ENCODE measurements around the gene KYNU.
"Not testable (repeated sequence)": the region's sequence is repeated elsewhere in the genome, so short reads cannot be mapped to it uniquely, and the experiment has no call there.

Gene KYNU

DNA sequence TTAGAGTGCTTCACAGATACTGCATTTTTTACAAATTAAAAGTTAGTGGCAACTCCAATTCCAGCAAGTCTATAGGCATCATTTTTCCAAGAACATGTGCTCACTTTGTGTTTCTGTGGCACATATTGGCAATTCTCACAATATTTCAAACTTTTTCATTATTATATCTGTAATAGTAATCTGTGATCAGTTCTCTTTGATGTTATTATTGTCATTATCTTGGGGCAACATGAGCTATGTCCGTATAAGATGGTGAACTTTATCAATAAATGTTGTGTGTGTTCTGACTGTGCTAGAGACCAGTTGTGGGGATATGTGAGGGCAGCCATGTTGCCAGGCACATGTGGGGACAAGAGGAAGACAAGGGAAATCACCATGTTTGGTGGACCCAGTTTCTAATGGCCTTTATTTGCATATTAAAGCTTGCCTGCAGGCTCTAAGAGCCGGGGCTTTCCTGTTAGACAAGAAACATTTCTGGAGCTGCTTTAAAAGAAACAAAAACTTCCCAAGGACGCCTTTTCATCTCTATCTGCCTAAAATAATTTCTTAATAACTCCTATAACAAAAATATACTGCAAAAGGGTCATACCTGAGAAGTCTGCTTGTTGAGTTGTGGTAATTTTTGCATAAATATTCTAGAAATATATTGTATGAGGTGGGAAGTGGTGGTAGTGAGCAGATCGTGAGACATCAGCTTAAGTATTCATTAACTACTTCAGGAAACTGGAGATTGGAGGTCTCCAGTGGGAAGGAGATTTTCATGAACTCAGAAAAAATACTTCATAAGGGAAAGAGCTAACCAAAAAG lies 37.2 kb downstream of the KYNU start:
- in situ Hi-C loops (cut with HindIII; ENCODE audit: low sequenced_read_pairs): no loop called here

DNA sequence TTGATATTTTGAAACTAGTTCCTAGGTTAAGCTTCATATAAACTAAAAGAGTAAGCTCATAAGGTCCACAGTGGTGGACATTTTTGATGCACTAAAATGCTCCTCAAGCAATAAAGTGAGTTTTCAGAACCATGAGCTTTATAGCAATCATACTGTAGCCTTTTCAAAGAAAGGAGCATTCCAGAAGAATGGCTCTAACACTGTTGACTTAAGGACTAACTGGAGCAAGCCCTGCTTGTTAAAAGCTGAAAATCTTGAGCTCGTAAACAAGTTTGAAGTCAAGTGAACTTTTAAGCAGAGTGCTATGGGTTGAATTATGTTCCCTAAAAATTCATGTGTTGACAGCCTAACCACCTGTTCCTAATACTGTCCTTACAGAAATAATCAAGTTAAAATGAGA lies 38.0 kb downstream of the KYNU start:
- in situ Hi-C loops (cut with HindIII; ENCODE audit: low sequenced_read_pairs): no loop called here

- in situ Hi-C loops (cut with HindIII; ENCODE audit: low sequenced_read_pairs): no loop called here
Observed at GRCh38 chr2:142918624-142919023, 41.2 kb downstream of the KYNU start.

GRCh38 chr2:142920571-142920970 lies 43.1 kb downstream of the KYNU start:
- in situ Hi-C loops (cut with HindIII; ENCODE audit: low sequenced_read_pairs): no loop called here

DNA sequence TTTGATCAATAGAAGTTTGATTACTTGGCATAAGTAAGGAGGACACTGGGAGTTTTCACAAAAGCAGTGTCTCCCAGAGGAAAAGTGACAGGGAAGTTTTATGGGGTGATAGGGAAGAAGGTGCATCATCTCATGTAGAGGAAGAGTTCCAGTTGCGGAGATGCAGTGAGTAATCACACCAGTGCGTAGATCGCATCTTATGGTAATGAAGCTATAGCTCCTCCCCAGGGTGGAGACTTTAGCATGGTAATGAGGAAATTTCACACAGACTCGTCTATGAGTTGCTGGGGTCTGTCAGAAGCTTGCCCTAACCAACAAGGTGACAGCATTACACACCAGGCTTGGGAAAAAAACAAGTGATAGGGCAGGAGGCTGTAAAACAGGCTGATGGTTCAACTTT lies 49.0 kb downstream of the KYNU start:
- in situ Hi-C loops (cut with HindIII; ENCODE audit: low sequenced_read_pairs): no loop called here

- in situ Hi-C loops (cut with HindIII; ENCODE audit: low sequenced_read_pairs): no loop called here
Observed at GRCh38 chr2:142930835-142931398, 53.5 kb downstream of the KYNU start.

DNA sequence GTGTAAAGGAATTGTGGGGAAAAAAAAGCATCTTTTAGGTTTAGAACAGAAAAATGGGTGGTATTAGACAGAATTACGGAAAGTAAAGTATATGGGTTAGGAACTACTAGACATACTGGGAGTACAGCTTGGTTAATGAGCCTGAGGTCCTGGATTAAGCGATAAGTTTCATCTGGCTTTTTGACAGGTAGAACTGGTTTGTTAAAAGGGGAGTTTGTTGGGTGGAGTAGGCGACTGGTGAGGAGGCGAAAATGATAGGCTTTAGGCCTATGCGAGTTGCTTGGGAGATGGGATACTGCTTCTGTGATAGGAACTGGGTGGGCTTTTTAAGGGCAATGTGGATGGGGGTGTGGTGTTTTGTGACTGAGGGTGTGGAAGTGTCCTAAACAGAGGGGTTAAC lies 56.5 kb downstream of the KYNU start:
- in situ Hi-C loops (cut with HindIII; ENCODE audit: low sequenced_read_pairs): no loop called here

GRCh38 chr2:142935563-142936089 lies 58.2 kb downstream of the KYNU start:
- in situ Hi-C loops (cut with HindIII; ENCODE audit: low sequenced_read_pairs): no loop called here

GRCh38 chr2:142936629-142937028 lies 59.2 kb downstream of the KYNU start:
- in situ Hi-C loops (cut with HindIII; ENCODE audit: low sequenced_read_pairs): no loop called here

DNA sequence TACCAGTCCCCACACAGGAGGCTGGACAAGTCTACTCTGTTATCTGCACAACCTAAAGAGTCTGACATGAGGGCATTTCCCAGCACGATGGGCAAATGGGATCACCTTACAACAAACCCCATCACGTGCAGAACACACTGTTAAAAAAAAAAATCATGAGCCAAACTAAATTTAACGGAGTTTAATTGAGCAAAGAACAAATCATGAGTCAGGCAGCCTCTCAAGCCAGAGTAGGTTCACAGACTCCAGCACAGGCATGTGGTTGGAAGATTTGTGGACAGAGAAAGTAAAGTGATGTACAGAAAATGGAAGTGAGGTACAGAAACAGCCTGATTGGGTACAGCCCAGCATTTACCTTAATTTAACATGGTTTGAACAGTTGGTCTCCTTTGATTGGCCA lies 59.9 kb downstream of the KYNU start:
- in situ Hi-C loops (cut with HindIII; ENCODE audit: low sequenced_read_pairs): no loop called here

DNA sequence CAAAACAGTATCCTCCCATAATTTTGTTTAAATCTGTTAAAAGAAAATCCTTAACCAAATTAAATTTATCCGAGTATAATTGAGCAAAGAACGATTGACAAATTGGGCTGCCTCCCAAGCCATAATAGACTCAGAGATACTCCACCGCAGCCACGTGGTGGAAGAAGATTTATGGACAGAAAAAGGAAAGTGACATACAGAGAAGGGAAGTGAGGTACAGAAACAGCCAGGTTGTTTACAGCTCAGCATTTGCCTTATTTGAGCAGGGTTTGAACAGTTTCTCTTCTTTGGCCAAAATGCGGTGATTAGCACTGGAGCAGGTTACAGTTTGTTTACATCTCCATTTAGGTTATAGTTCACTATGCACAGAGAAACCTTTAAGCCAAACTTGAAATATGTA lies 60.8 kb downstream of the KYNU start:
- in situ Hi-C loops (cut with HindIII; ENCODE audit: low sequenced_read_pairs): no loop called here

GRCh38 chr2:142940606-142941223 lies 63.3 kb downstream of the KYNU start:
- in situ Hi-C loops (cut with HindIII; ENCODE audit: low sequenced_read_pairs): no loop called here

GRCh38 chr2:142942690-142943089 lies 65.2 kb downstream of the KYNU start:
- in situ Hi-C loops (cut with HindIII; ENCODE audit: low sequenced_read_pairs): no loop called here

DNA sequence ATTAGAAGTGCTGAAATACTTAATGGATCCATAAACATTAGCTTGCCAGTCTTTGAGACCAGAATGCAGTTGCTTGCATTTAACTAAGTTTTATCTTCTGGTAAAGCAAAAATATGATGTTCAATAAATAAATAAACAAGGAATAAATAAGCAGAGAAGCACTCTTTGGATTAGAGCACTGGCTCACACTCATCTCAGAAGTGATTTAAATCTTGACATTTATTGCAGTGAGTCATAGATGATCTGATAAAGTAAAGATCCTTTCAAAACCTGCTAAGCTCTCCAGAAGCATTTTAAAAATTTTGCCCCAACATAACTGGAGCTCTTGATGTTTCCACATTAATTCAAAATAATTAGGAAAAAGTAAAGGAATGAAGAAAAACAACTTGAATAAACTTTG lies 66.8 kb downstream of the KYNU start:
- in situ Hi-C loops (cut with HindIII; ENCODE audit: low sequenced_read_pairs): no loop called here

GRCh38 chr2:142944721-142945120 lies 67.3 kb downstream of the KYNU start:
- in situ Hi-C loops (cut with HindIII; ENCODE audit: low sequenced_read_pairs): no loop called here

DNA sequence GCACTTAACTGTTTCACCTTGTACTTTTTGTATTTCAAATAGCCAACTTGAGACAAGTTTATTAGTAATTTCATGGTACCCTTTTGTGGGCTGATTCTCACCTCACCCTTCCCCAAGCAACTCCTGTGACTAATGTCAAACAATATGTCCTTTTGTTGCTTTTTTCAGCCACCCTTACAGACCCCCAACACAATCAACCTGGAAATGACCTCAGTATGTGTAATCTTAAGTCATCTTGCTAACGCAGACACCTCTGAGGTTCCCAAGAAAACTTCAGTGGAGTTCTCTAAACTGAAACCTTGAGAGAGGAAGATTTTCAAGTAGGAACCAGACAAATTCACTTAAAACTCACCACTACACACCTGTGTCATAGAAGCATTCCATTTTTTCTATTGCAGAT lies 69.5 kb downstream of the KYNU start:
- in situ Hi-C loops (cut with HindIII; ENCODE audit: low sequenced_read_pairs): no loop called here

GRCh38 chr2:142948723-142949122 lies 71.3 kb downstream of the KYNU start:
- in situ Hi-C loops (cut with HindIII; ENCODE audit: low sequenced_read_pairs): not testable (repeated sequence)

DNA sequence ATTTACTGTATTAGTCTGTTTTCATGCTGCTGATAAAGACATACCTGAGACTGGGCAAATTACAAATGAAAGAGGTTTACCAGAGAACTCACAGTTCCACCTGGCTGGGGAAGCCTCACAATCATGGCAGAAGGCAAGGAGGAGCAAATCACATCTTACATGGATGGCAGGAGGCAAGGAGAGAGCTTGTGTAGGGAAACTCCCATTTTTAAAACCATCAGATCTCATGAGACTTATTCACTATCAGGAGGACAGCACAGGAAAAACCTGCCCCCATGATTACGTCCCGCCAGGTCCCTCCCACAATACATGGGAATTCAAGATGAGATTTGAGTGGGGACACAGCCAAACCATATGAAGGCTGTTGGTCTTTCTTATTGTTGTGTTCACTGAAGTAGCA lies 72.9 kb downstream of the KYNU start:
- in situ Hi-C loops (cut with HindIII; ENCODE audit: low sequenced_read_pairs): not testable (repeated sequence)

DNA sequence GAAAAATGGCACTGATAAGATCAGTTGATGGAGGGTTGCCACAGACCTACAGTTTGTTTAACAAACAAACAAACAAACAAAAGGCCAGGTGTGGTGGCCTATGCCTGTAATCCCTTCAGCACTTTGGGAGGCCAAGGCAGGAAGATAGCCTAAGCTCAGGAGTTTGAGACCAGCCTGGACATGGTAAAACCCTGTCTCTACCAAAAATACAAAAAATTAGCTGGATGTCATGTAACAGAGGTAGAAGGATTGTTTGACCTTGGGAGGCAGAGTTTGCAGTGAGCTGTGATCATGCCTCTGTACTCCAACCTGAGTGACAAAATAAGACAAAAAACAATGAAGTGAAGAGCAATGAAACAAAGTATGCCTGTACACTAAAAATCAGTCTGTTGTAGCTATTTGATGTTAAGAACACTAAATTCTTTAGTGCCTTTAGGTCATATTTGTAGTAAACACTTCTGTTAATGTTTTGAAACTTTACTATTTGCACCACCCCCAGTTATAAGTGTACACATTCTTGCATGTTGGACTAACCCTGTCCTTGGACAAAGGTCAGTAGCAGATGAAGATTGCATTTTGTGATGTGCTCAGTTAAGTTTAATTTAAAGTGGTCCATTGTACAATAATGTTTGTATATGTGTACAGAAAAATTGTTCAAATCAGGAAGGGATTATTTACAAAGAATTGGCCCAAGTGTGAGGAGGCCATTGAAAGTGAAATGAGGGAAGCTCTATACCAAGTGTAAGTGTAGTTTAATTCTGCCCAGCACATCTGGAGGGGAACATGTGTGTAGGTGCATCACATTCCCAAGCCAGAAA lies 73.9 kb downstream of the KYNU start:
- in situ Hi-C loops (cut with HindIII; ENCODE audit: low sequenced_read_pairs): no loop called here

DNA sequence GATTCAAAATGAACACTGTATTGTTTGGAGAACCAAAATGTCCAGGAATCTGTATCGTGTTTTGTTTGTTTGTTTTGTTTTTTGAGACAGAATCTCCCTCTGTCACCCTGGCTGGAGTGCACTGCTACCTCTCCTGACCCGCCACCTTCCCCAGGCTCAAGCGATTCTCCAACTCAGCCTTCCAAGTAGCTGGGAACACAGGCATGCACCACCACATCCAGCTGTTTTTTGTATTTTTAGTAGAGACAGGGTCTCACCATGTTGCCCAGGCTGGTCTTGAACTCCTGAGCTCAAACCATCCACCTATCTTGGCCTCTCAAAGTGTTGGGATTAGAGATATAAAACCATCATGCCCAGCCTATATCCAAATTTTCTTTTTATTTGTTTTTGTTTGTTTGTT lies 74.6 kb downstream of the KYNU start:
- in situ Hi-C loops (cut with HindIII; ENCODE audit: low sequenced_read_pairs): no loop called here

DNA sequence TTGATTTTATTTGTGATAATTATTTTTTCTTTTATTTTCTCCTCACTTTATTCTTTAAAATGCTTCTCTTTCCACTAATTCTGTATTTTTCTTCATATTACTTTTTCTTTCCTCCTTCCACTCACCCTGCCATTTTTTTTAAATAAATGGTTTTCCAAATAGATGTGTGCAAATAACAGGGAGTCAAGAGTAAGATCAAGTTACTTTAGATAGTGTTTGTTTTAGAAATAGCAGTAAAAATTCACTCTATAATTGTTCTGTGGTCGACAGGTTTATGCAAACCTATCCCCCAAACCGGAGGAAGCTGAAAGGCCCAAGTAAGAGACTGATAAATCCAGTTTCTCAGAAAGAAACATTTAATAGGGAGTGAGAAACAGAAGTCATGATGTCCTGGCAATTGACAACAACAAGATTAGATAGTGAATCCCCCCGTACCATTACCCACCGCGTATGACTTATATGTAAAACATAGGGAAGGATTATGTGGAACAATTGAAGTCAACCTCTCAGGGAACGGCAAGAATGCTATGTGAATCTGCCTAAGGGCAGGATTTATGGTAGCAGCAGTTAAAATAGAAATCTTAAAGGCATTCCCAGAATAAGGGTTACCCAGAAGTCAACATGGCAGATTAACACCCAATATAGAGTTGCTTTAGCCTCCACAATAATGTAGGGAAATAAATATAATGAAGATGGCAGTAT lies 75.5 kb downstream of the KYNU start:
- in situ Hi-C loops (cut with HindIII; ENCODE audit: low sequenced_read_pairs): no loop called here

Data from endothelial cell of hepatic sinusoid (primary cell).